ENCODE data around the gene MFN2.
"Not testable (repeated sequence)": the region's sequence is repeated elsewhere in the genome, so short reads cannot be mapped to it uniquely, and the experiment has no call there.

MFN2 gene

DNA sequence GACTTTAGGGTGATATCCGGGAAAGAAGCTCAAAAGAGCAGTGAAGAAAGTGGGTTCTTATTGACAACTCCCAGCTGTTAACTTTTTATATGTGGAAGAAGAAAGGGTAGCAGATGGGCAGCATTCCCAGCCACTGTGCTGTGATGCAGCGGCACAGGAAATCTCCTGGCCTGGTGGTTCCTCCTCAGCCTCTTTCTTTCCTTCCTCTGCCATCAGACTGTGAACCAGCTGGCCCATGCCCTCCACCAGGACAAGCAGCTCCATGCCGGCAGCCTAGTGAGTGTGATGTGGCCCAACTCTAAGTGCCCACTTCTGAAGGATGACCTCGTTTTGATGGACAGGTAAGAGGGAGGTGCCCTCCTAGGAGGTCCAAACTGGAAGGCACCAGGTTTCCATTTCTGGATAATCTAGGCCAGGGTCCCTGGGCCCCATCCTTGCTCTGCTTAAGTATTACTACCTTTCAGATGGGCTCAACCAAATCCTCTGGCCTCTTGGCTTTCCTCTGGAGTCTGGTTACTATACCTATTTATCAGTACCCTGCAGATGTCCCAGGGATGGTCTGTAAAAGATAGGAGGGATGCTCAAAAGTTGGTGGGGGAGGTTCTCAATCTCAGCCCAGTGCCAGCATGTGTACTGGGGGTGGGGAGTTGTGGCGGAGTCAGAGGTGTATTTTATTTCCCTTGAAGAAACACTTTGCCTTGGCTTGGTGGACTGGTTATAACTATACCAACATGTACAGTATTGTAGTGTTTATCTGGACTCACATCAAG lies 17.0 kb downstream of the MFN2 start:
- no peak overlapping the region for H3K4me3 ChIP-seq (ENCODE audit: low read depth, low read length)

DNA sequence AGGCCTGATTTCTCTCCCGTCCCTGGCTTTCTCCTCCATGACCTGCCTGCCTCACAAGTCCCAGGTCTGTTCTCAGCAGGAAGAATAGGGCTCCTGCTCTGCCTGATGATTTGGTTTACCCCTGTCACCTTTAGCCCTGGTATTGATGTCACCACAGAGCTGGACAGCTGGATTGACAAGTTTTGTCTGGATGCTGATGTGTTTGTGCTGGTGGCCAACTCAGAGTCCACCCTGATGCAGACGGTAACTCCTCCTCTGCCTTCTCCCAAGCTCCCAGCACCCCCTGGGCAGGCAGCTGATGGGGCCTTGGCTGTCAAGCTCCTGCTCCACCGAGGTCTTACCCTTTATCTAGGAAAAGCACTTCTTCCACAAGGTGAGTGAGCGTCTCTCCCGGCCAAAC lies 18.4 kb downstream of the MFN2 start:
- no peak overlapping the region for H3K4me3 ChIP-seq (ENCODE audit: low read depth, low read length)

DNA sequence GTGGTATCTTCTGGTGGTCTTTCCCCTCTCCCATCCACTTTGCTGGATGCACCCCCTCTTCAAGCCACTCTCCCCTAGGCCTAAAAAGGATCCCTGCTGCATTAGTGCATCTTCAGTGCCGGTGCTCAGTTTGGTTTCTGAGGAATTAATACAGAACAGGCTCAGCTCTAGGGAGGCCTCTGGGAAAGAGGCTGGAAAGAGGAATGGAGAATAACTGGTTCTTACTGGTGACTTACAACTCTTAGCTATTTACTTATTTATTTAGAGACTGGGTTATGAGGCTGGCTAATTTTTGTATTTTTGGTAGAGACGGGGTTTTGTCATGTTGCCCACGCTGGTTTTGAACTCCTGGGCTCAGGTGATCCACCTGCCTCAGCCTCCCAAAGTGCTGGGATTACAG lies 19.0 kb downstream of the MFN2 start:
- no peak overlapping the region for H3K4me3 ChIP-seq (ENCODE audit: low read depth, low read length)

DNA sequence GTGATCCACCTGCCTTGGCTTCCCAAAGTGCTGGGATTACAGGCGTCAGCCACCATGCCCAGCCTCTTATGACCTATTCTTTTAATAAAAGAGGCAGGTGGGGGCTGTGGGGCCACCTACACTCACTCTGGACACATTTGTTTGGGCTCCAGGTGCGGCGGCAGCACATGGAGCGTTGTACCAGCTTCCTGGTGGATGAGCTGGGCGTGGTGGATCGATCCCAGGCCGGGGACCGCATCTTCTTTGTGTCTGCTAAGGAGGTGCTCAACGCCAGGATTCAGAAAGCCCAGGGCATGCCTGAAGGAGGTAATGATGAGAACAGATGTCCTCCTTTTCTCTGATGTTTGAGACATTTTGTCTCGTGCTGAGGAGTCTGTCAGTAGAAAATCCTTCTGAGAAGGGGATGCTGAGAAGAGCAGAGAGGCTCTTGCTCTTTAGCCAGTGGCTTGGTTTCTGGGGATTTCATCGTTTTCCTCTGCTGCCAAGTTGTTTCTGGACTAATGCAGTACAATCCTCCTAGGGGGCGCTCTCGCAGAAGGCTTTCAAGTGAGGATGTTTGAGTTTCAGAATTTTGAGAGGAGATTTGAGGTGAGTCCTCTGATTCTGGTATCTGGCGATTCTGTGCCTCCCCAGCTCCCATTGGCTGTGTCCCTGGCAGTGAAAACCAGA lies 21.1 kb downstream of the MFN2 start:
- H3K4me3 ChIP-seq (ENCODE audit: low read depth, low read length): no peak overlapping the region

DNA sequence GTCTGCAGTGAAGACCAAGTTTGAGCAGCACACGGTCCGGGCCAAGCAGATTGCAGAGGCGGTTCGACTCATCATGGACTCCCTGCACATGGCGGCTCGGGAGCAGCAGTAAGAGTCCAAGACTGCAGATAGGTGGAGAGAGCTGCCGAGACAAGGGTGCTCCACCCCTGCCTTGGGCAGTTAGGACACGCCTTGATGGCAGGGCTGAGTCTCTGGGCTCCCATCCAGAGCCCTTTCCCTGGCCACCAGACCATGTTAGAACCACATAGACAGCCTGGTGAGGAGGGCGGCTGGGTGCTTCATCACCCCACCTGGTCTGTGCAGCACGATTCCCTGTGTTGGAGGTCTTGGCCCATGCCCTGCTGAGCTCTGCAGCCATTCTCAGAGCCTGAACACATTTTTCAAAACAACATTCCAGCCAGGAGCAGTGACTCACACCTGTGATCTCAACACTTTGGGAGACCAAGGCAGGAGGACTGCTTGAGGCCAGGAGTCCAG lies 21.8 kb downstream of the MFN2 start:
- H3K4me3 ChIP-seq (ENCODE audit: low read depth, low read length): no peak overlapping the region

DNA sequence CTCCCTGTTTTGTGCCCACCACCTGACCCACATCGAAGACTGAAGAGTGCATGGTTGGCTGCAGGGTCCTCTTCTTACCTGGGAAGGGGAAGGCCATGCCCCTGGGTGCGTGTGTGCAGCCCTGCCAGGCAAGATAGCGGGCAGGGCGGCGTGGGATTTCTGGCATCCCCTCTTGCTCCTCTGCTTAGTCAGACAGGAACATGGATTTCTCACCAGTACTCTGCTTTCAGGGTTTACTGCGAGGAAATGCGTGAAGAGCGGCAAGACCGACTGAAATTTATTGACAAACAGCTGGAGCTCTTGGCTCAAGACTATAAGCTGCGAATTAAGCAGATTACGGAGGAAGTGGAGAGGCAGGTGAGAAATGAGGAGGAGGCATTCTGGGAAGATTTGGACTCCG lies 23.5 kb downstream of the MFN2 start:
- H3K4me3 ChIP-seq (ENCODE audit: low read depth, low read length): no peak overlapping the region

DNA sequence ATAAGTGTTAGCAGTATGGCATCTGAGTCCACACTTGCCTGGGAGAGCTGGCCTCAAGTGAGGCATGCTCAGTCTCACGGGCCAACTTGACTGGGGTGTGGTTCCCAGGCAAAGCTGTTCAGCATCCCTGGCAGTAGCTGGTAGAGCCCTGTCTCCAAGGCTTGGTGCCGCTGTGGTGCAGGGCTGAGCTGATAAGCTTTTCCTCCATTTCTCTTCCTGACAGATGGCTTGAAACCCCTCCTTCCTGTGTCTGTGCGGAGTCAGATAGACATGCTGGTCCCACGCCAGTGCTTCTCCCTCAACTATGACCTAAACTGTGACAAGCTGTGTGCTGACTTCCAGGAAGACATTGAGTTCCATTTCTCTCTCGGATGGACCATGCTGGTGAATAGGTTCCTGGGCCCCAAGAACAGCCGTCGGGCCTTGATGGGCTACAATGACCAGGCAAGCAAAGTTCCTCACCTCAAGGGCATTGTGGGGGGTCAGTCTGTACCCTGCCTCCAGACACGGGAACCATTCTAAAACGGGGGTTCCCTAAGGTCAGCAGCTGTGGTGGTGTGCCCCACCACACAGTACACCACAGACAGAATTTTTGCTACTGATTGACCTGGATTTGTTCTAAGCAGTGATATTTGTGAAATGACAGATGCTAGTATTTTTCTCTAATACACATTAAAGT lies 25.4 kb downstream of the MFN2 start:
- no peak overlapping the region for H3K4me3 ChIP-seq (ENCODE audit: low read depth, low read length)

DNA sequence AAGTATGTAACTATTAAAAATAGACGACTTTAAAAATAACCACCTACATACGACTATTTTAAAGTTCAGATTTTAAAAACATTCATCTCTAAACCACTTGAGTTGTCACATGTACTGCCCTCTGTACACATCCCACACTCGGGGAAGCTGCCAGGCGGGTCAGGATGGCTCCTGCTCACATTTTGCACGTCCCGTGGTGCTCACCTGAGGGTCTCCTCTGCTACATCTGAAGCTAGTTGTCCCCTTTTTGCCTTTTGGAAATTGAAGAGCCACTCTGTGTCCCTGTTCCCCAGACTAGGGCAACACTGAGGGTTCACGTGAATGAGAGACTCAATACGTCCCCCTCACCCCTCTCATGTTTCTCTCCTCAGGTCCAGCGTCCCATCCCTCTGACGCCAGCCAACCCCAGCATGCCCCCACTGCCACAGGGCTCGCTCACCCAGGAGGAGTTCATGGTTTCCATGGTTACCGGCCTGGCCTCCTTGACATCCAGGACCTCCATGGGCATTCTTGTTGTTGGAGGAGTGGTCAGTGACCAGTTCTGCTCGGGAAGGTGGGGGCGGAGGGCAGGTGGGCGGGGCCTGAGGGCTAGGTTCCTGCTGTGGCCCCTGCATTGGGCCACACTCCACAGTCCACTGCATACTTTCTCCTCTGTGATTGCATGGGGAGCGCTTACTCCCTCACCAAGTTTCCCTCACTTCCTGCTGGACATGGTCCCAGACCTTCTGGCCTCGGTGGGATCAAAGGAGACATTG lies 26.1 kb downstream of the MFN2 start:
- H3K4me3 ChIP-seq (ENCODE audit: low read depth, low read length): no peak overlapping the region

DNA sequence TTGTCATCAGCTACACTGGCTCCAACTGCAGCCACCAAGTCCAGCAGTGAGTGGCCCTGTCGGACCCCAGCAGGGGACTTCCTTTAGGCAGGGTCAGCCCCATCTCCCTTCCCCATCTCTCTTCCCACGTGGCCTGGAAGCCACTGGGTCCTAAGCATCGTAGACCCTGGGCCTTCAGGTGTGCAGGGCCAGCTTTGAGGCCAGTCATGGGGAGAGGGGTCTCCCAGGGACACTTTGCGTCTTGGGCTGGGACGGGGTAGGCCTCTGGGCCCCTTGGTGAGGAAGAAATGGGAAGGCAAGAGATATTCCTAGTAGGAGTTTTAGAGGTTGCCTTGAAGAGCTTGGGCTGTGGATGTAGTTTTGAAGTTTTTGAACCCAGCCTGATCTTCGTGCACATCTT lies 27.0 kb downstream of the MFN2 start:
- H3K4me3 ChIP-seq (ENCODE audit: low read depth, low read length): no peak overlapping the region

DNA sequence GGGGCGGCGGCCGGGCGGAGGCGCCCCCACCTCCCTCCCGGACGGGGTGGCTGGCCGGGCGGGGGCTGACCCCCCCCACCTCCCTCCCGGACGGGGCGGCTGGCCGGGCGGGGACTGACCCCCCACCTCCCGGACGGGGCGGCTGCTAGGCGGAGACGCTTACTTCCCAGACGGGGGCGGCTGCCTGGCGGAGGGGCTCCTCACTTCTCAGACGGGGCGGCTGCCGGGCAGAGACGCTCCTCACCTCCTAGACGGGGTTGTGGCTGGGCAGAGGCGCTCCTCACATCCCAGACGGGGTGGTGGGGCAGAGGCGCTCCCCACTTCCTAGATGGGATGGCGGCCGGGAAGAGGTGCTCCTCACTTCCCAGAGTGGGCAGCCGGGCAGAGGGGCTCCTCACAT lies 28.1 kb downstream of the MFN2 start:
- H3K4me3 ChIP-seq (ENCODE audit: low read depth, low read length): not testable (repeated sequence)

DNA sequence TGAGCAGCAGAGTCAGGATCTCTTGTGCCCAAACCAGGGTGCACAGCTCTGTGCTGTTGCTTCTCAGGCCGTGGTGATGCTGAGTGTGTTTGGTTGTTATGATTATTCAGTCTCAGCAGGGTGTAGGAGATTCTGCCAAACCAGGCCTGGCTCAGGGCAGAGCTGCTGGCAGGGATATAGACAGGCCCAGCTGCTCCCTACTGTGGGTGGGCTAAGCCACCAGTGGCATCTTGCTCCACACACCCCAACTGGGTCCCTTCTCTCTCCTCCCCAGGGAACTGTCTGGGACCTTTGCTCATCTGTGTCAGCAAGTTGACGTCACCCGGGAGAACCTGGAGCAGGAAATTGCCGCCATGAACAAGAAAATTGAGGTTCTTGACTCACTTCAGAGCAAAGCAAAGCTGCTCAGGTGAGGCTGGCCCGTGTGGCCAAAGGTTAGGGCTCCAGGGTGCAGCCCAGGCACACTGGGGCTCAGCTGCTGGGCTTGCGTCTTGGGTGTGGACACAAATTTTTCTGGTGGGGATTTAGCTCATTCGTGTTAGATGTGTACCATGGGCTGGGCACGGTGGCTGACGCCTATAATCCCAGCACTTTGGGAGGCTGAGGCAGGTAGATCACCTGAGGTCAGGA lies 29.2 kb downstream of the MFN2 start:
- no peak overlapping the region for H3K4me3 ChIP-seq (ENCODE audit: low read depth, low read length)

DNA sequence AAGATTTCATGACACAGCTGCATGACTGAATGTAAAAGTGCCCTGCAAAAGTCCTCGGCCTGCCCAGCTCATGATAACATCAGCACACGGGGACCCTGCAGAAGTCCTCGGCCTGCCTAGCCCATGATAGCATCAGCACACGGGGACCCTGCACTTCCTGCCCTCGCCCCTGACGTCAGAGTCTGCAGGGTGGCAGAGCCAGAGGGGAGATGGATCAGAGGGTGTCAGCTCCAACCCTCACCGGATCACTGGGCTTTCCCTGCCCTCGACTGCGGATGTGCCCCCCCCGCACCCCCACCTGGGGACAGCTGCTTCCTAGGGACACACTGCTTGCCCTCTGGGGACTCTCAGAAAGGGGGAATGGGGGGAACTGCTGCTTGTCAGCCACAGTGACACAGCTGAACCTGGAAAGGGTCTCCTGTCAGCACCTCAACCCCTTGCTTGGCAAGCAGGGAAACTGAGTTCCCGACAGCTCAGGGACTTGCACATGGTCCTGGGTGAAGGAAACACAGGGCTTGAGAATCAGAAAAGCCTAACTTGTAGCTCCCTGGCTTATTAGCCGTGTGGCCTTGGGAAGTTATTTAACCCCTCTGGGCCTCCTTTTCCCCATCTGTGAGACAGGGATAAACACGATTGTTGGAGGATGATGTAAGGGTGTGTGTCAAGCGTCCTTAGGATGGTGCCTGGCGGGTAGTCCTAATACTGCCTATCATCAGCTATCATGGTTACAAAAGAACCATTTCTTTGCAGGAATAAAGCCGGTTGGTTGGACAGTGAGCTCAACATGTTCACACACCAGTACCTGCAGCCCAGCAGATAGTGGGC lies 30.7 kb downstream of the MFN2 start:
- H3K4me3 ChIP-seq (ENCODE audit: low read depth, low read length): no peak overlapping the region

DNA sequence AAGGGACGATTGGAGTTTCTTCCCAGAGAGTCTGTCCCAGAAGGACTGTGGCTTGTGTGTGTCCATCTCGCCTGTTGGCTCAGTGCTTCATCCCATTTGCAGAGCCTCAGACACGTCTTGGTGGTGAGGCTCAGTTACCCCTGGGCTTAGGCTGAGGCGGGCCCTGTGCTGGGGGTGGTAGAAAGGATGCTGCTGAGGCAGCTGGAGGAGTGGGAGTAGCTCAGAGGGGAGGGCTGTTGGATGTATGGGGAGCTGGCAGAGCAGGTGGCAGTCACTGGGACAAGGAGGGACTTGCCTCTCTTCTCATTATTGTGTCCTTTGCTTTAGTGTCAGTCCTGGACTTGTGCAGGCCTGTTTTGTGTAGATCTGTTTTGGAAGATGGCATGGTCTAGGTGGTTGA lies 31.8 kb downstream of the MFN2 start:
- H3K4me3 ChIP-seq (ENCODE audit: low read depth, low read length): no peak overlapping the region

DNA sequence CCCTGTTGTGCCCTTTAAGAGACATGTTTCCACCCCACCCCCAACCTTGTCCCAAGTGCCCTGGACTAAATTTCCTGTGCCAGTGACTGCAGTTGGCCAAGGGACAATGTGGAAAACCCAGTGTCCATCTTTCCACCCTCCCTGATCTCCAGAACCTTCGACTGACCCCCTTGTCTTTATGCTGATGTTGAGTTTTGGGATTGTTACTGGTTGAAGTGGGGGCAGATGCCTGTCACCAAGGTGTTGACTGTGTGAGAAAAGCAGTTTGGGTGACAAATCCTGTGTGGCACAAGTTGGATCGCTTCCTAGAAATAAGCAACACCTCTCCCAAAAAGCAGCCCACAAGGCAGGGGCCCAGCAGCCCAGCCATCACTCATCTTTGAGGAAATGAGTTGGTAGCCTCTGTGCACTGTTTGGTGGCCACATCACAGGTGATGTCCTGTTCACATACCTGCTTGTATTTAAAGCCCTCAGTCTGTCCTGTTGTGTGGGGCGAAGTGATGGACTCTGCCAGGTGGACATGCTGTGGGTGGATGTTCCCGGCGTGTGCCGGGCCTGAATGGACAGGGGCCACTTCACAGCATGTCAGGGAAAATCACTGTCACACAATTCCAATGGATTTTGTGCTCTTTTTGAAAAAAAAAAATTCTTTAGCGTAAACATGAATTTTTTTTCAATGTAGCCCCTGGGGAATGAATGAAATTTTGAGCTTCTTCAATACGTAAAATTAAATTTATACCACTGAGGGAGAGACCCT lies 32.5 kb downstream of the MFN2 start:
- H3K4me3 ChIP-seq (ENCODE audit: low read depth, low read length): no peak overlapping the region

DNA sequence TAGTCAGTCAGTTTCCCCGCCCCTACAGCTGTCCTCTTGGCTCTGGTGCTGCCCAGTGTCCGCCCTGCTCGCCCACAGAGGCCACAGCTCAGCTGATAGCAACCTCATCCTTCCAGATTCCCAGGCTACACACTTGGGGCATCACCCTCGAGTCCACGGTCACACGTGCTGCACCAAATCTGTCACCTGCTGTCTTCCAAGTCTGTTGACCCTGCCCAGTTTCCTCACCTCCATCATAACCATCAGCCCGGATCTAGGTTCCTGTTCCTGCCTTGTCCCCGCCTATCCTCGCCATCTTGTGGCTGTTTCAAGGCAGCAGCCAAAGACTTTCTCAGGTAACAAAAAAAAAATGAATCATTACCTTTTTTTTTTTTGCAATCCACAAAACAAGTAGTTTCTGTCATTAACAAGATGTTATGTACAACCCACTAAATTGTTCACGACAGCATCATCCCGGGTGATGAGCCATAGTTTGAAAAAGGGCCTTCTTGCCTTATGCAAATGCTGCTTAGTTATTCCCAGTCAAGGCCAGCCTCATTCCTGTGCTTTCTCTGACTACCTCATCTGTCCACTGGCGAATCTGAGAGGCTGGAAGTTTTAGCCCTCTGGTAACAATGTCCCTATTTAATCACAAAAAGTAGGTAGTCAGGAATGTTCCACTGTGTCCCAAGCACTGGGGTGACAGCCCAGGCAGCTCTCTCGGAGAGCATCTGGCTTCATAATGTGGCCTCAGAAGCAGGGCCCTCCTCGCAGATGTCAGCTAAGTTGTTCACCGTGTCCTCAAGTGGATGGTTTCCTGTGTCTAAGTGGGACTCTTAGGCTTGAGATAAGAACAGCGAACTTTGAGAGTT lies 34.1 kb downstream of the MFN2 start:
- H3K4me3 ChIP-seq (ENCODE audit: low read depth, low read length): no peak overlapping the region

DNA sequence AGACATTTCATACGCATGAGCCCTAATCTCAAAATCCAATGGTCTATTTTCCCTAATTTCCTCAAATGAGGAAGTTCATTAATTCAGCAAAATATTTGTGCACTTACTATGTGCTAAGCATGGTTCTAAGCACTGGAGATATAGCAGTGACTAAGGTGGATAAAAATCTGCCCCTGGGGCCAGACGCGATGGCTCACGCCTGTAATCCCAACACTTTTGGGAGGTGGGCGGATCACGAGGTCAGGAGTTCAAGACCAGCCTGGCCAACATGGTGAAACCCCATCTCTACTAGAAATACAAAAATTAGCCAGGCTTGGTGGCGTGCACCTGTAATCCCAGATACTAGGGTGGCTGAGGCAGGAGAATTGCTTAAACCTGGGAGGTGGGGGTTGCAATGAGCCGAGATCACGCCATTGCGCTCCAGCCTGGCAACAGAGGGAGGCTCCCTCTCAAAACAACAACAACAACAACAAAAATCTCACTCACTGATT lies 34.8 kb downstream of the MFN2 start:
- no peak overlapping the region for H3K4me3 ChIP-seq (ENCODE audit: low read depth, low read length)

DNA sequence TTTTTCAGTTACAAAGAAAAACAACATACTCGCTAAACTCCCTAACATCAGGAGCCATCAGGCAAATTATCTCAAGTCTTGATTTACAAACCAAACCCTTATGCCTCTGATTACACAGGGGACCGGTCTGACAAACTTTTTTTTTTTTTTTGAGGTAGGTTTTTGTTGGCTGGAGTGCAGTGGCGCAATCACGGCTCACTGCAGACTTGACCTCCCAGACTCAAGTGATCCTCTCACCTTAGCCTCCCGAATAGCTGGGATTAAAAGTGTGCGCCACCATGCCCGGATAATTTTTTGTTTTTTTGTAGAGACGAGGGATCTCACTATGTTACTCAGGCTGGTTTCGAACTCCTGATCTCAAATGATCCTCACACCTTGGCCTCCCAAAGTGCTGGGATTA lies 35.3 kb downstream of the MFN2 start:
- H3K4me3 ChIP-seq (ENCODE audit: low read depth, low read length): no peak overlapping the region

DNA sequence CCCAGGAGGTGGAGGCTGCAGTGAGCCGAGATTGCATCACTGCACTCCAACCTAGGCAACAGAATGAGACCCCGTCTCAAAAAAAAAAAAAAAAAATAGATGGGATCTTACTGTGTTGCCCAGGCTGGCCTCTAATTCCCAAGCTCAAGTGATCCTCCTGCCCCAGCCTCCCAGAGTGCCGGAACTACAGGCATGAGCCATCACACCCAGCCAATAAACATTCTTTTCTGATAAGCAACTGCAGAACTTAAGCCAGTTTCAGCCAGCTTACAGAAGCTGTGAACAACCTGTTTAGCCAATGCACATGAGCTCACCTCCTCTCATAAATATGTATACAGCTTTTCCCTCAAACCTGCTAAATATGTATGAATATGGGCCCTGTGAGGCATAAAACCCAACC lies 35.9 kb downstream of the MFN2 start:
- H3K4me3 ChIP-seq (ENCODE audit: low read depth, low read length): no peak overlapping the region

All from iPS-11a (cell line).